Activated naive CD8-positive, alpha-beta T cell treated with anti-CD3 and anti-CD28 coated beads, Interleukin-2, amount 10 ng/mL, durations not matched to agents 7 days and 5 days (primary cell): Measurements from ENCODE around the gene SLC49A4. TPM values are rescaled to one million over a fixed set of nuclear protein-coding genes. Genes with fewer than 3 reads are reported as not detected.
A peak's percentile ranks its signal among the peaks of the same experiment; 100 is the strongest.

Experiments used
- ATAC-seq: fragments of 150-1000 bp; cut with Tn5 transposase; one replicate; pipeline ENCODE4 v1.10.0; 2021; ENCODE audit warnings: low read depth, moderate library complexity
- POLR2A ChIA-PET: fragments of 350-600 bp; sonication (Branson Sonifier 250); formaldehyde crosslinking; loops from one replicate; lab custom pipeline; 2021; ENCODE audit warnings: antibody characterized with exemption; lab: Charles Lee
- DNase-seq: peaks from one replicate; pipeline ENCODE4 v3.0.0; 2021
- H3K27ac Mint-ChIP-seq: one replicate; pipeline ENCODE4 v1.8.0; 2022; ENCODE audit warnings: mild to moderate bottlenecking, mixed read lengths
- H3K27me3 Mint-ChIP-seq: one replicate; pipeline ENCODE4 v1.8.0; 2022; ENCODE audit warnings: mild to moderate bottlenecking, moderate library complexity, mixed read lengths
- H3K36me3 Mint-ChIP-seq: one replicate; pipeline ENCODE4 v1.8.0; 2021; ENCODE audit warnings: mild to moderate bottlenecking, mixed read lengths
- H3K4me1 Mint-ChIP-seq: one replicate; pipeline ENCODE4 v1.8.0; 2021; ENCODE audit warnings: mixed read lengths
- H3K4me3 Mint-ChIP-seq: one replicate; pipeline ENCODE4 v1.8.0; 2022; ENCODE audit warnings: mild to moderate bottlenecking, moderate library complexity, mixed read lengths
- H3K9me3 Mint-ChIP-seq: one replicate; pipeline ENCODE4 v1.8.0; 2021; ENCODE audit warnings: mixed read lengths
- total RNA-seq, 2 experiments: library from RNA; stranded (reverse); gene quantifications; one replicate each; pipeline ENCODE4 v1.2.3, GENCODE V29; 2021

The SLC49A4 gene
- total RNA-seq, 2 experiments from 2014 or later: 3.2 to 3.4 TPM

DNA sequence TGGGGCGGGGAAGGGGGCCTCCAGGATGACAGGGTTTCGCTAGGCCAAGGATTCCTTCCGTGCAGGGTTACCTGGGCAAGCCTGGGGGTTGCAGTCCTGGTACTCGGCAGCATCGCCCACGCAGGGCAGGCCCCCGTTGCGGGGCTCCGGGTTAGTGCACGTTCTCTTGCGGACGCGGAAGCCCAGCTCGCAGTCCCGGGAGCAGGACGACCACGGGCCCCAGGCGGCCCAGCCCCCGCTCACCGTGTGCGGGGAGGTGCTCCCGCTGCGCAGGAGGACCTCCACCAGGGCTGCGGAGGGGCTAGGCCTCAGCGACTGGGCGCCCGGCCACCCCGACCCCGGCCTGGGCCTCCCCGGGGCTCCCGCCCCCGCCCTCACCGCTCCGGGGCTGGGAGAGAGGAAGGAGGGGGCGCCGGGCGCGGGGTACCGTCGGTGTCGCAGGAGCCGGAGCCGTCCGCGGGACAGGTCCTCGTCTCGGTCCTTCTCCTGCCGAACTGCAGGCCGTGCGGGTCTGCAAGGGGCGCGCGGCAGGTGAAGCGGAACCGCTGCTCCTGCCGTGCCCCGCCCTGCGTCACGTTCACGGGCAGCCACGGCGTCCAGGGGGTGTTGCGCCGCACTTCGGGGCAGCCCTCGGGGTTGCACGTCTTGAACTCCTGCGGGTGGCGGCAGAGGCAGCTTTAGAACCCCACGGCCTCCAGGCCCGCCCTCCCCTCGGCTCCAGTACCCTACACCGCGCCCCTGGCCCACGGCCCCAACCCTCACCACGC lies 118.1 kb downstream of the SLC49A4 start:
- H3K4me3 Mint-ChIP-seq: no peak overlapping the region
- H3K9me3 Mint-ChIP-seq: no peaks in the 10 kb centered on the region
- ATAC-seq (no peak), DNase-seq (no peak)
- H3K4me1 Mint-ChIP-seq: peaks cover 6% of the 10 kb centered on the region
- peaks cover 38% of the 10 kb centered on the region for H3K27me3 Mint-ChIP-seq
- no peak overlapping the region for H3K27ac Mint-ChIP-seq
- H3K36me3 Mint-ChIP-seq: no peaks in the 10 kb centered on the region
- POLR2A ChIA-PET: no interaction called here

DNA sequence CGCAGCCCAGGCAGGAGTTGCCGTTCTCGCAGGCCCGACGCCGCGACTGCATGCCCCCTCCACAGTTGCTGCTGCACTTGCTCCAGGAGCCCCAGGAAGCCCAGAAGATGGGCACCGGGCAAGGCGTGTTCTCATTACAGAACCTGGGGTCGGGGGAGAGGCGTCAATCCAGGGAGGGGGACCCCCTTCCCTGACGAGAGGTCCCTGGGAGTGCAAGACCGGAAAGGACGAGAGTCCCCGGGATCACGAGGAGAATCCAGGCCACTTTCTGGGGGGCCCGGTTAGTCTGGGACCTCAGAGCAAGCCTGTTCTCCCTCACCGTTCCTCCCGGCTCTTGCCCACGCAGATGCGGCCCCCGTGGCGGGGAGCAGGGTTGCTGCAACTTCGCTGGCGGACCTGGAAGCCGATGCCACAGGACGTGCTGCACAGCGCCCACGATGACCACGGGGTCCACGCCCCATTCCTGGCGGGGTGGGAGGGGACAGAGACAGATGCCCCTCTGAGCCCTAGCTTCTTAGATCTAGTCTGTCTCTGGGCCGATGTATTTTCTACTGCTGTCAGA lies 118.8 kb downstream of the SLC49A4 start:
- Mint-ChIP-seq H3K36me3 (no peaks in the 10 kb centered on the region), H3K9me3 (no peaks in the 10 kb centered on the region), H3K27me3 (peaks cover 36% of the 10 kb centered on the region), H3K27ac (no peak overlapping the region), H3K4me3 (no peak overlapping the region), H3K4me1 (peaks cover 6% of the 10 kb centered on the region)
- ATAC-seq (no peak), DNase-seq (no peak)
- POLR2A ChIA-PET: no interaction called here

DNA sequence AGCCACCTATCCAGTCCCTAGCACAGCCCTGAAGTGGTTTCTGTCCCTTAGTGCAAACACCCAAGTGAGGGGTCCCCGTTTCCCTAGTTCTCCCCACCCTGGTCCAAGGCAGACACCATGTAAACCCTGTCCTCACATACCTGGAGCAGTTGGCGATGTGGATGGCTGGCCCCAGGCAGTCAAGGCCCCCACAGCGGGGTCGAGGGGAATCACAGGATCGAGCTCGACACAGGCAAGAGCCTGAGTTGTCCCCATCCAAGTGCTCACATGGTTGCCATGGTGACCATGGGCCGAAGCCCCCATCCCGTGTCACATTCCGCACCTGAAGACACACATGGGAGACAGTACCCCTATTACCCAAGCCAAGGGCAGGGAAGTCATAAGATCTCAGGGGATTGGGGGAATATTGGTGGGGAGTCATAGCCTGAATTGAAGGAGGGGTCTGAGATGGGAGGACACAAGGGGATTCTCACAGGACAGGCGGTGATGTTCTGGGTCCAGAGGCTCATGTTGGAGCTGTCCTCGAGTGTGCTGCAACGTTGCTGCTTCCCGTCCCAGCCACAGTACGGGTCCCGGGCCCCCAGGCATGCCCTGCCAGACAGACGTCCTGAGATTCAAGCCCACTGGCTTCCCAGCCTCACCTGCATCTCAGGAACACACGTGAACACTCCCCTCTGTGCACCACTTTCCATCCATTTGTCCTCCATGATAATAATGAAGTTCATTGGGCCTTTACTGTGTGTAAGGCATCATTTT lies 120.6 kb downstream of the SLC49A4 start:
- Mint-ChIP-seq H3K4me1 (peaks cover 6% of the 10 kb centered on the region), H3K27me3 (peaks cover 42% of the 10 kb centered on the region), H3K36me3 (no peaks in the 10 kb centered on the region), H3K9me3 (no peaks in the 10 kb centered on the region), H3K4me3 (no peak overlapping the region), H3K27ac (no peak overlapping the region)
- DNase-seq (no peak), ATAC-seq (no peak)
- POLR2A ChIA-PET: no interaction called here

DNA sequence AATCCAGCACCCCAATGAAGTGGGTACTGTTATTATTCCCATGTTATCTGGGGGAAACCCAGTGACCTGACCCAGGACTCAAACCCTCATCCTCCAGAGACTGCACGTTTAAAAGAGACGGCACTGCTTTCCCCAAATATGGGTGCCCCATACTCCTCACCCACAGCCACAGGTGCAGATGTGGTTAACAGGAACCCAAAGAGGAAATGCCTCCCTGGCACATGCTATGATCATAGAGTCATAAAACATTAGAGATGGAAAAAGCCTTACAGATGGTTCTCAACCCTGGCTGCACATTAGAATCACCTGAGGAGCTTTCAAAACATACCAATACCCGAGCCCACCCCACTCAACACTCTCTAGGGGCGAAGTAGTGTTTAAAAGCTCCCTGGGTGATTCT lies 121.2 kb downstream of the SLC49A4 start:
- Mint-ChIP-seq H3K4me3 (no peak overlapping the region), H3K4me1 (peaks cover 6% of the 10 kb centered on the region), H3K36me3 (no peaks in the 10 kb centered on the region), H3K9me3 (no peaks in the 10 kb centered on the region), H3K27me3 (peaks cover 48% of the 10 kb centered on the region), H3K27ac (no peak overlapping the region)
- POLR2A ChIA-PET: no interaction called here
- no peak for ATAC-seq
- DNase-seq: no peak

DNA sequence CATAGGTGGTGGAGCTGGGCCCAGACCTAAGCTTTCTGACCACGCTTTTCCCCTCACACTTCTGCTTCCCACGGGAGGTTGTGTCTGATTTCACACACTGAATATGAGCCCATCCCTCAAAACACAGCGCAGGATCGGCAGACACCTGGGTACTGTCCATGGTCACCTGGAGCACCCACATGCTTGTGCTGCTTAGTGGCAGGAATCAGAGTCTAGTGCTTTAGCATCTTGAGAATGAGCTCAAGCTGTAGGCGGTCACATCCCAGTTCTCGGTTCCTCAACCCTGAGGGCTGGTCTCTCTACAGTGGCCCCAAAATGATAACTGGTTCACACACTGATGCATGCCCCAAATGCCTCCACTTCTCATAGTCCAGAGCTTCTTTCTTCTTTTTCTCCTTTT lies 121.7 kb downstream of the SLC49A4 start:
- ATAC-seq (no peak), DNase-seq (no peak)
- H3K27me3 Mint-ChIP-seq: peaks cover 51% of the 10 kb centered on the region
- no peaks in the 10 kb centered on the region for H3K9me3 Mint-ChIP-seq
- no peaks in the 10 kb centered on the region for H3K36me3 Mint-ChIP-seq
- no peak overlapping the region for H3K4me3 Mint-ChIP-seq
- POLR2A ChIA-PET: no interaction called here
- H3K4me1 Mint-ChIP-seq: peaks cover 6% of the 10 kb centered on the region
- H3K27ac Mint-ChIP-seq: no peak overlapping the region

DNA sequence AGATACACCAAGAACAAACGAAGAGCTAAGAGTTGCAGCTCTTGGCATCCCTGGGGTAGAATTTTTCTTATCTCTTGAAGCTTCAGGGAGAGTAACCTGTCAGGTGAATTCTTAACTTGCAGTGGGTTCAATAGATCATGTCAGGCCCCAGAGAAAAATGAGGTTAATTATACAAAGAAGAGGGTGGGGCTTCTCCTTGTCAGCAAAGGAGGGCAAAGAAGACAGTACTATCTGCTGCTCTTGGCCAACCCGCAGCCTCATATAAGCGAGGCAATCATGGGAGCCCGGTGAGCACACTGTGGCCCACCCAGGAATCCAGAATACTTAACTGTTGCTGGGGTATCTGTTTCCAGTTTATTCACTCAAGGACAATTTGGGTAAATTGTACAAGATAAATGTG lies 122.5 kb downstream of the SLC49A4 start:
- DNase-seq (no peak), ATAC-seq (no peak)
- Mint-ChIP-seq H3K4me1 (peaks cover 7% of the 10 kb centered on the region), H3K27ac (no peak overlapping the region), H3K27me3 (peaks cover 48% of the 10 kb centered on the region), H3K9me3 (no peaks in the 10 kb centered on the region), H3K4me3 (no peak overlapping the region), H3K36me3 (no peaks in the 10 kb centered on the region)
- POLR2A ChIA-PET: no interaction called here

DNA sequence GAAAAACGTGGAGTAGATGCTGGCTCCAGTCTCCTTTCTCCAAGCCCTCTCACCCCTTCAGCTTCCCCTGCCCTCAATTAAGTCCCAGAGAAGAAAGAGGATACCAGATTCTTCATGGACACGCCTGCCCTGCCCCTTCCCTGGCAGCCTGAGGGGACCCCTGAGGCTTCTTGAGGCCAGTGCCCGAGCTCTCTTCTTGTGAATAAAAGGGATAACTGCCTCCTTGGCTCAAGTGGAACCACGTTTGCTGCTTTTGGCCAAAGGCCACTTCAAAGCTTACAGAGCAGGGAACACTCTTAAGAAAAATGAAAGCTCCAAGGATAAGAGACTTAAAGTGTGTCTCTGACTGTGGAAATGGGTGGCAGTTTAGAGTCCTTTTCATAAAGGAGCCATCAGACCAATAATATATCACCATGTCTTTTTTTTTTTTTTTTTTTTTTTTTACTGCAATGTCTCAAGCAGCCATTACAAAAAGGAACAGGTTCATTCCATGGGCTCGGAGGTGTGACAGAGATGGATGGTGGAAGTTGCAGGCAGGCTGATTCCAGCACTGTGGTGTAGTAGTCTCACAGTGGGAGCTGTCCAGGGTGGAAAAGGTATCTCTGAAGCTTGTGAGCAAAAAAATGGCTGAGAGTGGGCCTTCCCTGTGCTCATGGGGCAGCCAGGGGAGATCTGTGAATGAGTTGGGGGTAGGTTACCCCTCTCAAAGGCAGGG lies 123.9 kb downstream of the SLC49A4 start:
- Mint-ChIP-seq H3K4me1 (peaks cover 10% of the 10 kb centered on the region), H3K27ac (no peak overlapping the region), H3K36me3 (no peaks in the 10 kb centered on the region), H3K27me3 (peaks cover 49% of the 10 kb centered on the region), H3K9me3 (no peaks in the 10 kb centered on the region), H3K4me3 (no peak overlapping the region)
- DNase-seq: no peak
- POLR2A ChIA-PET: interaction anchor here (0.6 kb wide), 1 partner anchor 1015 kb away, joined by 3 read pairs; no protein-coding TSS in a partner anchor
- ATAC-seq: no peak

DNA sequence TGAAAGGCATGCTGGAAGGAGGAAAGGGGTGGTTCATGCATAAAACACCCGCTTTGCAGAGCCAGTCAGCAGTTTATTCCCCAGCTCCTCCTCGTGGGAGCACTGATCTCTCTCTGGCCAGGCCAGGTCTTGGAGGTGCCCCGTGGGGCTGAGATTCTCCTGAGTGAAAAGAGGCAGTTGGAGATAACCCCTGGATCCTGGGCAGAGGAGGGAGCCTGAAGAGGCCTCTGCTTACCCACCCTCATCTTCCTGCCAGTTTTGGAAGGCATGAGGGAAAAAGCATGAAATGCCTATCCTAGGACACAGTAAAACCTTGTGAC lies 124.4 kb downstream of the SLC49A4 start:
- POLR2A ChIA-PET: interaction anchor here (0.6 kb wide), 1 partner anchor 1015 kb away, joined by 3 read pairs; no protein-coding TSS in a partner anchor
- DNase-seq (no peak), ATAC-seq (no peak)
- Mint-ChIP-seq H3K27me3 (peaks cover 44% of the 10 kb centered on the region), H3K9me3 (no peaks in the 10 kb centered on the region), H3K36me3 (no peaks in the 10 kb centered on the region), H3K4me1 (peaks cover 10% of the 10 kb centered on the region), H3K4me3 (no peak overlapping the region), H3K27ac (no peak overlapping the region)

DNA sequence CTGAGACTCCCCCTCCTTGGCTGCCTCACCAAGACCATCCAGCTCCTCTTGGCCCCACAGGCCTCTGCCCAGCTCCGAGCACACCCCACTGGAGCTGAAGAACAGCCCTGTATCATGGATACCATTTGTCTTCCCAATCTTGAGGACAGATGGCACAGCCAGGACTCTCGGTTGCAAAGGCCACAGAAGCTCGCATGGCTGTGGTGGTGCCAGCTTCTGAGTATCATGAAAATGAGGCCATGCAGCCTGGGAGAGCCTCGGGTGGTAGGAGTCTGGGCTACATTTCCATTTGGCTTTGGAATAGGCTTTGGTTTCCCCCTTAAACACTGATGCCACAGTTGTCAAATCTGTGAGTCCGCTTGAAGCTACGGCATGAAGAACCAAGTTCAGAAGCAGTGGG lies 126.1 kb downstream of the SLC49A4 start:
- DNase-seq (no peak), ATAC-seq (no peak)
- Mint-ChIP-seq H3K27ac (no peak overlapping the region), H3K9me3 (no peaks in the 10 kb centered on the region), H3K36me3 (no peaks in the 10 kb centered on the region), H3K4me1 (peaks cover 7% of the 10 kb centered on the region), H3K4me3 (no peak overlapping the region), H3K27me3 (peaks cover 42% of the 10 kb centered on the region)
- POLR2A ChIA-PET: no interaction called here

DNA sequence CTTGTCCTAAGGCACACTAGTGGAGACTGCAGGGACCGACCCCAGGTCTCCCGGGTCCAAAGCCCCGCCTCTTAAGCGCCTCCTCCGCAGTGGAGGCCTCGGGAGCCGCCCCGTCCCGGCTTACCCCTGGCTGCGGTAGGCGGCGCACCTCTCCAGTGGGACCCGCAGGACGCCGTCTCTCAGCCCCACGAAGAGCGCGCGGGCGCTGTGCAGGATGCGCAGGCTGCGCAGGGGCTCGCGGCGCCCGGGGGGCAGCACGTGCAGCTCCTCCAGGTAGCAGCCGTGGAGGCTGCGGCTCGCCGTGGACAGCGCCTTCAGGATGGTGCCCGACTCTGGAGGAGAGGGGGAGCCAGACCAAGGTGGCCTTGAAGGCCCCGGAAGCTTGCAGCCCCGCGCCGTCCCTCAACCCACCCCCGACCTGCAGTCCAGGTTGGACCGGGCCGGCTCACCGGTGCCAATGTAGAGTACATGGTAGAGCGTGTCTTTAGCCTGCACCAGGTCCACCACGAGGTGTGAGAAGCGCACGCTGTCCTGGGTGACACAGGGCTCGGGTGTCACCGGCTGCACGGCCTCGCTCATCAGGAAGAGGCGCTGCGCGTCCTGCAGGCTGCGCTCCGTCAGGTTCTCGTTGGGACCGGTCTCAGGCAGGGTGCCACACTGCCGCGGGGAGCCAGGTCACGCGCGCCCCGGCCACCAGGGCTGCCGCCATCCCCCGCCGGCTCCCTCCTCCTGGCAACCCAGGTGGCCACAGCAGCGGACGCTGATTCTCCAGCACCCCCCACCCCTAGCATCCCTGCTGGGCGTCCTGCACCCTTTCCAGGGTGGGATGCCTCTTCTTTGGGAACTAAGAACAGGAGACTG lies 127.2 kb downstream of the SLC49A4 start:
- Mint-ChIP-seq H3K27ac (no peak overlapping the region), H3K36me3 (no peaks in the 10 kb centered on the region), H3K27me3 (peaks cover 36% of the 10 kb centered on the region), H3K4me3 (peak overlapping the region; percentile 25), H3K9me3 (no peaks in the 10 kb centered on the region), H3K4me1 (peaks cover 4% of the 10 kb centered on the region)
- POLR2A ChIA-PET: interaction anchor here (1.1 kb wide), 1 partner anchor 15 kb away, joined by 3 read pairs; no protein-coding TSS in a partner anchor
- peak; percentile 89 for ATAC-seq
- DNase-seq: peak; percentile 63

DNA sequence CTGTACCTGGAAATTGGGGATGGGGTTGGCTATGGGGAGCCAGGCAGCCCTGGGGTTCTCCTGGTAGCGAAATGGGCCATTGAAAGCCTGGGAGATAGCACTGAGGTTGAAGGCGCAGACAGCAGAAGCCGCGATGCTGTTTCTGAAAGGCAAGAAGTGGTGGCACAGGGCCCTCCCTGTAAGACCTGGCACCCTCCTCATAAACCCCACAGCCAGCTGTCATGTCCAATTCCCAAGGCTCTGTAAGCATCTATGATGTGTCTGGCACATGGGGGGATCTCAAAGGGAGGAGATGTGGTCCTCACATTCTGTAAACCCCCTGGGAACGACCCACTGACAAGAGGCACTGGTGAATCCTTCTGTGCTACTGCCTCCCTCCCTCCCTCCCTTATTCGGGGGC lies 128.7 kb downstream of the SLC49A4 start:
- no peaks in the 10 kb centered on the region for H3K9me3 Mint-ChIP-seq
- no peak for ATAC-seq
- H3K36me3 Mint-ChIP-seq: no peaks in the 10 kb centered on the region
- H3K27ac Mint-ChIP-seq: no peak overlapping the region
- peaks cover 35% of the 10 kb centered on the region for H3K27me3 Mint-ChIP-seq
- POLR2A ChIA-PET: no interaction called here
- no peak overlapping the region for H3K4me3 Mint-ChIP-seq
- no peak for DNase-seq
- peaks cover 4% of the 10 kb centered on the region for H3K4me1 Mint-ChIP-seq

DNA sequence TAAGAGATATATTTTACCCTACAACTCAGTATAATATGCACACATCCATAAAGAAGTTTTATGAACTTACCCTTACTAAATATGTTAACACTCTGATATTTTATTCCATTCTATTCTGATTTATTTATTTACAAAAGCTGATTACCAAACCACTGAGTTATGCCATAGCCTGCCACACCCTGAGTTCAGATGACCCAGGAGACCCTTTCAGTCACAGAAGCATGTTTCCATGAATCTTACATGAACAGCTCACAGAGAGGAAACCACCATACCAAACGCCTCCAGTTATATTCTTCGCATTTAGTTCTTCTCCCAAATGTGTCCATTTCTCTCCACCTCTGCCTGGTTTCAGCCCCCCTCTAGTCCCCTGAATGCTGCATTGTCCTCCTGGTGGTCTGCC lies 129.2 kb downstream of the SLC49A4 start:
- Mint-ChIP-seq H3K4me3 (no peak overlapping the region), H3K9me3 (no peaks in the 10 kb centered on the region), H3K27me3 (peaks cover 32% of the 10 kb centered on the region), H3K4me1 (peaks cover 4% of the 10 kb centered on the region), H3K27ac (no peak overlapping the region), H3K36me3 (no peaks in the 10 kb centered on the region)
- ATAC-seq (no peak), DNase-seq (no peak)
- POLR2A ChIA-PET: no interaction called here
